H54 (cell line): ENCODE data around the gene SCAANT1.
A peak's percentile ranks its signal among the peaks of the same experiment; 100 is the strongest.

Experiments
- DNase-seq: peaks from one replicate; pipeline ENCODE4 v3.0.0; 2011; ENCODE audit warnings: low spot score, mixed read lengths; ENCODE audit not compliant: insufficient read length
- FAIRE-seq: peaks from 3 replicates; lab custom pipeline; 2011; peaks lifted over from hg19 to GRCh38; lab: Jason Lieb, UNC
- POLR2A ChIP-seq: IDR thresholded peaks from 2 replicates; pipeline ENCODE4 v1.6.1; 2011; ENCODE audit warnings: low read depth, mild to moderate bottlenecking, low read length

Gene SCAANT1

GRCh38 chr3:63911873-63912767 lies at the start of gene SCAANT1:
Gene SCAANT1, minus strand, starts transcription at chr3:63912383.
- FAIRE-seq (no peak), DNase-seq (peak; percentile 84)
- peak; percentile 56; the same call in 1 of the 2 replicates for TF ChIP-seq POLR2A

DNA sequence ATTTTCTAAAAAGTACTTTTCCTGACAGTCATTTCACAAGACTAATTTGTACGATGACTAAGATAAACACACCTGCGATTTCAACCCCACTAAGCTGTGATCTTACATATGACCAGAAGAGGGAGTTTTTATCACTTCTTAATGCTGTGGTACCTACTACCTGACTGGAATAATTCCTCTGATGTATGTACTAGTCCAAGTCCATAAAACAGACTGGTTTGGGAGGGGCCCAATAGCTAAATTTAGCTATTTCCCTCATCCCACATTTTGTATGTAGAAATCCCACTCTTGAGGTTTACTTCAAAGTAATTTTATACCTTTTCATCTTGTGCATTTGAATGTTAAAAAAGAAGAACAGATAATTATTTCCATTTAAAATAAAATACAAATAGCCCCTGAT lies 49.7 kb upstream of the SCAANT1 start:
- no peak for TF ChIP-seq POLR2A
- FAIRE-seq = peak; percentile 90
- no peak for DNase-seq

DNA sequence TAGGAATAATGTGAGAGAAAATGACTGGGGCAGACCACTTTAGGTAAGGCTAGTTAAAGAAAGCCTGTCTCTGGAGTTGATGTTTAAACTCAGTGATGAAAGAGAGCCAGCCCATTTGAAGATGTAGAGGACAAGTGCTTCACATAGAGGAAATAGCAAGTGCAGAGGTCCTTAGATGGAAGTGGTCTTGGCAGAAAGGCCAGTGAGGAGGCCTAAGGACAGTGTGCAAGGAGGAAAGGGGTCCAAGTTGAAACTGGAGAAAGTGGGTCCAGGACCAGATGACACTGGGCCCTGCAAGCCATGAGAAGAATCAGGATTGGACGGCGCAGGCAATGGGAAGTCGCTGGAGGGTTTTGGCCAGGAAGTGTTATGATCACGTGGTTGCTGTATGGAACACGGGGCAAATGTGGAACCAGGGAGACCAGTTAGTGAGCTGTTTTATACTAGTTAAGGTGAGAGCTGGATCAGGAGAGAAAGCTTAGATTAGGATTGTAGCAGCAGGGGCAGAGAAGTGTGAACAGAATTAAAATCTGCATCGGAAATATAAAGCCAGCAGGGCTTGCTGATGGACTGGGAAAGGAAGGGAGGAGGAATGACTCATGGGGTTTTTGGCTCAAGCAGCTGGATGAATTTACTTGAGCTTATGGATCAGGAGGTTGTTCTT lies 48.0 kb upstream of the SCAANT1 start:
- no peak for TF ChIP-seq POLR2A
- peak; percentile 98 for FAIRE-seq
- peak; percentile 30 for DNase-seq

- no peak for FAIRE-seq
- TF ChIP-seq POLR2A = no peak
Measured at GRCh38 chr3:63959146-63959545, 47.0 kb upstream of the SCAANT1 start.

DNA sequence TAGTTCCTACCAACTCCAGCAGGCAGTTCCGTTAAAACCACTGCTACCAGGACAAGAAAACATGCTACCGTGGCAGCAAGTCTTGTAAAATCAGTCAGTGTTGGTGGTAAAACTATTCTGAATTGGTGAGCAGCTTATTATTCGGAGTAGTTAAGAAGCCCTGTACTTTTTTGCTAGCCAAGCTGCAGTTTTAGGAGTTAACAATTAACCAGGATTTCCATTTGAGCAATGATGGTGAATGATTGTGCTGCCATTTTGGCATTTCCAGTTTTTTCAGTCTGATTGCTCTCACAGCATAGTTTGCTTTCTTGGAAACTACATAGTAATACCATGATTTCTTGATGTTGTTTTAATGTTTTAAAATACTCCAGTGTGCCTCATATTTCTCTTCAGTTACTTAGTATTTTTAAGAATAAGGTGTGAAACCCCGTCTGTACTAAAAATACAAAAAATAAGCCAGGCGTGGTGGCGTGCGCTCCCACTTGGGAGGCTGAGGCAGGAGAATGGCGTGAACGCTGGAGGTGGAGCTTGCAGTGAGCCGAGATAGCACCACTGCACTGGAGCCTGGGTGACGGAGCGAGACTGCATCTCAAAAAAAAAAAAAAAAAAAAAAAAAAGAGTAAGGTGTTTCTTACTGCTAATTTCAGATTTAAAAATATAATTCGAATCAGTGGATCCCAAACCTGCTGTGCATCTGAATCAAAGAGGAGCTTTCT lies 43.8 kb upstream of the SCAANT1 start:
- TF ChIP-seq POLR2A = no peak
- DNase-seq (no peak), FAIRE-seq (no peak)

More at GRCh38 chr3:63959146-63959545, 47.0 kb upstream of the SCAANT1 start:
- DNase-seq = no peak

DNA sequence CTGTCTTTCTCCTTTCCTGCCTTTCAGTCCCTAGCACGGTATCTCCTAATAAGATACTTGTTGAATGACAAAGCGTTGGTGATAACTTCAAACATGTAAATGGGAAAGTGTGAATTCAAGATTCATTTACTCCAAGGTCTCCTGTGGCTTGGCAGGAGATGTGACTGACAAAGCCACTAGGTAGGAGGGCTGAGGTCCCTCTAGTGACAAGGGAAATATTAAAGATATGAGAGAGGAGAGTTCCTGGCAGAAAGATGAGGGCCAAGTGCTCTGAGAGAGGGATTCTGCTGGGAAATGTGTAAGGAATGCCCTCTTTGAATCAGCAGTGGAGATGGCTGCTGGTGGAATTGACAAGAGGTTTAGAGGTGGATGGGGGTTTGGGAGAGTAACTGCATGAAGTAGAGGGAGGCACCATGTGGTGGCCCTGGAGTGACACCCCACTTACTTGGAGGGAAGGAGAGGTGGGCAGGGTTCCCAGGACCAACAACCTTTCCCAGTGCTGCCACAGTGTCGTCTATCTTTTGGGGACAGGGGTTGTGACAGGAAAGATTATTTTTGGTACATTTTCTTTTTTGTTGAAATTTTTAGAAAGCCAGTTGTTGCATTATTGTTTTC lies 43.0 kb upstream of the SCAANT1 start:
- DNase-seq (no peak), FAIRE-seq (no peak)
- no peak for TF ChIP-seq POLR2A

- FAIRE-seq = no peak
- TF ChIP-seq POLR2A = no peak
- no peak for DNase-seq
Measured at GRCh38 chr3:63954182-63954581, 42.0 kb upstream of the SCAANT1 start.

- no peak for TF ChIP-seq POLR2A
- FAIRE-seq = no peak
- DNase-seq = no peak
Measured at GRCh38 chr3:63952248-63952594, 40.0 kb upstream of the SCAANT1 start.

DNA sequence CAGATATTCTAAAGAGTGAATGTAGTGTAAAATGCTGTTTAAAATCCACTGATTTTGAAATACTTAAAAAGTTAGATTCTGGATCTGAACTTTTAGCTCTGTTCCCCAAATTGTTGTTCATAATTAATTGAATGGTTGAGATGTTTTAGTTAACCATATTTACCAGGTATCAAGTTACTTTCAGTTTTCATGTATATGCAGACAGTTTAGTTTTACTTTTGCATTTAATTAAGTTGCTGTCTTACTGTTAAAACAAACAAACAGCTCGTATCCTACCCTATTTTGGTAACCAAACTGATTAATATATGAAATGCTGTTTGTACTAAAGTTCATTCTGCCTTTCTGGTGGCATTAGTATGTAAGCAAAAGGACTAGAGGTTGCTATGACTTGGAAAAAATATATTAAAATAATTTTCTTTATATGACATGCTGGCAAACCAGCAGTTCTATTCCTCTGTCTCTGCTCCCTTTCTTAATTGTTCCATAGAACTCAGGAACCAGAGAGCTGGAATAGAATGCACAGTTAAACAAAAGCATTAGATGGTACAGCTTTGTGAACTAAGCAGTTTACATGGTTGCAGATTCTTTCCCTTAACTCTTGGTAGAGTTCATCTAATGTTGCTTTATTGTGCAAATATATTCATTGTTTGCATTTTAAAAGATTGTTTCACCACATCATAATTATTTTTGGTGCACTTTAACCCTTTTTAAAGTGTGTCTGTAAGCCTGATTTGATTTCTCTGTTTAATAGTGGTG lies 39.5 kb upstream of the SCAANT1 start:
- TF ChIP-seq POLR2A = no peak
- DNase-seq (no peak), FAIRE-seq (no peak)

- FAIRE-seq (no peak), DNase-seq (no peak)
- no peak for TF ChIP-seq POLR2A
Measured at GRCh38 chr3:63950698-63951097, 38.5 kb upstream of the SCAANT1 start.

- FAIRE-seq (no peak), DNase-seq (no peak)
- TF ChIP-seq POLR2A = no peak
Measured at GRCh38 chr3:63949005-63949404, 36.8 kb upstream of the SCAANT1 start.

DNA sequence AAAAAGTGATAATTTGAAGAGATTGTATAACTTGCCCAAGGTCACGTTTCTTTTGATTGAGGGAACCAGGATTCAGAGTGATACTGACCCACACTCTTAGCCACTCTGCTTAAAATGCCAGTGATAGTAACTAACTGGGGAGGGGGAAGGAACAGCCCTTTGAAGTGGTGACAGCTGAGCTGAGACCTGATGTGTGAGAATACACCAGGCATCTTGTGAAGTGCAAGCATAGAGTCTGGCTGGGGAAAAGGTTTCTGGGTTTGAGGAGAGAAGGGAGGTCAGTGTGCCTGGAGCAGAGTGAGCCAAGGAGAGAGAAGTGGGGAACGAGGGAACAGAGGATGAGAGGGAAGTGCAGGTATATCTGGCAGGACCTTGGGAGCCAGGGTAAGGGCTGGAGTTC lies 35.4 kb upstream of the SCAANT1 start:
- DNase-seq (no peak), FAIRE-seq (no peak)
- no peak for TF ChIP-seq POLR2A

GRCh38 chr3:63946753-63947152 lies 34.6 kb upstream of the SCAANT1 start:
- FAIRE-seq (no peak), DNase-seq (no peak)
- TF ChIP-seq POLR2A = no peak
